GM11168 (cell line): ENCODE data around the gene ARHGEF4.

Experiments
- in situ Hi-C: fragments of 300-500 bp; cut with MboI; formaldehyde crosslinking; loops from one replicate; pipeline ENCODE4 v1.12.0; 2022; ENCODE audit warnings: low sequenced_read_pairs; ENCODE audit not compliant: unreplicated experiment

ARHGEF4 gene

DNA sequence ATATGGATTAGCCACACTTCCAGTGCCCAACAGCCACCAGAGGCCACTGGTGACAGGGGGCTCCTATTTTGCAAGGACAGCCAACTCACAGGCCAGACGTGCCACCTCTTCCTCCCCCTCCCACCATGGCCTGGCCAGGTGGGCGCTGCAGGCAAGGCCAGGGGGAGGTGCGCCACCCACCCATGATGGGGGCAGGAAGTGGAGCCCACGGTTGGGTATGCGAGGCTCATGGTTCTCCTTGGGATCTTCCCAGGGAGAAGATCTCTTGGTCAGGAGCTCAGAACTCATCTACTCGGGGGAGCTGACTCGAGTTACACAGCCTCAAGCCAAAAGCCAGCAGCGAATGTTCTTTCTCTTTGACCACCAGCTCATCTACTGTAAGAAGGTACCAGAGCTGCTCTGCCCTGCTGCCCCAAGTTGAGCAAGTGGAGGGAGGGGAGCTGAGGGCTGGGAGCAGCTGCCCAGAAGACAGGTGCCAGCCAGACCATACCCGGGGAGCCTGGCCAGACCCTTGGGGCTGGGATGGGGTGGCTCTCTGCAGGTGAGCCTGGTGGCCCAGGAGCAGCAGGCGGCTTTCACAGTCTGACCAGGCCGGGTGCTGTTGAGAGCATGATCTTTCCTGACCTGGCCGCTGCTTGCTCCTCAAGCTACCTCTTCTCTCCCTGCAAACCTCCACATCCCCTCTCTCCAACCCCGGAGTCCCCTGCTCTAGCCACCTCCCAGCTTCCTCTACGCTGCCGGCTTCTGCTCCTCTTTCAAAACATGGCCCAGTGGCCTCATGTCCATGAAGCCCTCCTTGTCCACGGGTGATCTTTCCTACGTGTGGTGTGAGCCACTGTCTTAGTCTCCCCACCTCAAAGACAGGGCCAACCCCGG is 206.7 kb downstream of the ARHGEF4 start:
- in situ Hi-C loops: no loop called here

- in situ Hi-C loops: no loop called here
These were observed 207.5 kb downstream of the ARHGEF4 start for GRCh38 chr2:131044075-131044756.

DNA sequence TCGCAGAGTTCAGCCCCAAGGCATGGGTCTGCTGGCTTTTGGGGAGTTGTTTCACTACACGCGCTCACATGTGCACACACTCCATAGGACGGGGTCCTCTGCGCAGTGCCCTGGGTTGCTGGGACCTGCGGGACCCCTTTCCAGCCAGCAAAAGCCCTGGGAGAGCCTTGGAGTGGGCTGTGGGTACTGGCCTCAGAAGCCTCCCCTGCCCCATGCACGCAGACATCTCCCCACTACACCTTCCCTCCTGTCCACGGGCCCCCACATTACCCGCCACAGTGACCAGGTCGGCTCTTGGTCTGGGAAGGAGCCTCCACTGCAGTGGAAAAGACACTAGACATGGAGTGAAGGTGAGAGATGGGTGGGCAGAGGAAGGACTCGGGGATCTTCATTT is 208.0 kb downstream of the ARHGEF4 start:
- in situ Hi-C loops: no loop called here

GRCh38 chr2:131045286-131046027 is 208.7 kb downstream of the ARHGEF4 start:
- in situ Hi-C loops: no loop called here

GRCh38 chr2:131046028-131046917 is 209.6 kb downstream of the ARHGEF4 start:
- in situ Hi-C loops: no loop called here

DNA sequence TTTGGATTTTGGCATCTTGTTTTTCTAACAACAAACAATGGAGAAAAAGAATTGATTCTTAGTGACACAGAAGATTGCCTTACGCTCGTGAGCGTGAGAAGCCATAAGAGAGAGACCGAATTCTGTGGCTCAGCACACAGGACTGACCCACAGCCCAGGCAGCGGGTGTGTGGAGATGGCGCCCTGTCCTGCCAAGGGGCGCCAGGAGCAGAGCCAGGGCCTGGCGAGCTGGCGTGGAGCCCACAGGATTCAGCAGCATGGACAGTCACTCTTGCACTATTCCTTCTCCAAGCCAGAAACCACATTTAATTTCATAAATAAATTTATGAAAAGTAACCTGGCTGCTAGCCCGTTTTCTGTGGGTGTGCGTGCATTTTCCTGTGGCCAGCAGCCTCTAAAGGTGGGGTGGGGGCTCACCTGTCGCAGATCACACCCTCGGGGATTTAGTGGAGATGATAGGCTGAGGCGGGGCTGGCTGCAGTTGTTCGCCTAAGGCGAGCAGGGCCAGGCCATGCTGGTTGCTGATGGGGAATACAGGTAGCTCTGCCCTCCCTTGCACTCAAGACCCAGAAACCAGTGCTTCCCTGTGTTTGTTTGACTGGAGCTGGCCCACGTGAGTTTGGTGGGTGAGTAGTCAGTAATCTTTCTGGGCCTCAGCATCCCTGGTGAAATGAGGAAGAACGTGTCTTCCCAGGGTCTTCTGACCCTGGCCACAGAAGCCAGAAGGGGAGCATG is 210.4 kb downstream of the ARHGEF4 start:
- in situ Hi-C loops: no loop called here

- in situ Hi-C loops: no loop called here
These were observed 211.3 kb downstream of the ARHGEF4 start for GRCh38 chr2:131047920-131048560.

DNA sequence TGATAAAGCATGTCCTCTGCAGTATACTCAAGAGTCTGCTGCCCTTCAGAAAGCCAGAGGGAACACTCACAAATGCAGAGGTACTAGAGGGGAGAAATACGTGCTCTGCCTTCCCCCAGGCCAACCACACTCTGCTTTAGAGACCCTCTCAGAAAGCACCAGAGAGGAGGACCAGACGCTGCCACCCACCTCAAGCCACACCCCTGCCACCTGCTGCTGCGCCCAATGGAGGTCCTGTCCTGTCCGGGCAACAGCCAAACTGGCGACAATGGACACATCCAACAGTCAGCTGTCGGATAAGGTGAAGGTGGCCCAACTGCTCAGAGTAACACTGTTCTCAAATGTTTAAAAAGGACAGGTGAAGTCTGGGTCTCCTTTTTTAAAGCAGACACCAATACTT is 211.9 kb downstream of the ARHGEF4 start:
- in situ Hi-C loops: no loop called here

GRCh38 chr2:131049150-131049718 is 212.5 kb downstream of the ARHGEF4 start:
- in situ Hi-C loops: no loop called here

DNA sequence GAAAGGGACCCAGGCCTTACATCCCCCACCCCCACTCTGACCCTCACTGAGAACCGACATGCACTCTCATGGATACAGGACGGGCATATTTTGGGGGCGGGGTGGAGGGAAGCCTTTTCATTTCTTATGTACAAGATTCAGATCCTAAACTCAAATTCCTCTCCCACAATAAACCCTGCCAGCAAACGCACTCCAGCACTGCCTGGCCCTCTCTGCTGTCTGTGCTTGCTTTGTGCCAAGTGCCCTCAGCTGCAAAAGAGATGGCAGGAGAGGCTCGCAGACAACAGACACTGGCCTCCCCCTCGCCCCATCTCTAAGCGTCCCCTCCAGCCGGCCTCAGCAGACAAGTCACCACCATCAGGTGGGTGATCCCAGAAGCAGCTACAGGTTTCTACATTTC is 214.2 kb downstream of the ARHGEF4 start:
- in situ Hi-C loops: no loop called here

DNA sequence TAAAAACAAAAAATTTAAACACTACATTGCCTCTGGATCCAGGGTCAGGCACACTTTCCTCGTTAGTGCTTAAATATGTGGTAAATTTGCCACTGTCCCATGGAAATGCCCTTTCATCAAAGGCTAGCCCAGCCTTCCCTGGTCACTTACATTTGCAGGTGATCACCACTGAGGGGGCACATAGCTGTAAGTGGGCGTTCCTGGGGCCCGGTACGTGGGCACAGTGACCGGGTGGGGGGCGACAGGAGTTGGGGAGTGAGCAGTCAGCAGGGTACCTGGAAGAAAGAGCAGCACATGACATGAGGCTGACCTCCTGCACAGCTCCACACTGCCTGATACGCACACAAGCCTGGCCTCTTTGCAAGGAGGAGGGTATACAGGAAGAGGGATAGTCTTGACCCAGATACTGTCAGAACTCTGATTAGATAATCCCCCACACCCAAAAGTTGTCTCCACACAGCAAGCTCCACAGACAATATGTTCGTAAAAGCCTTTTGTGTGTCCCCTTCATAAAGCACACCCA is 216.1 kb downstream of the ARHGEF4 start:
- in situ Hi-C loops: no loop called here

DNA sequence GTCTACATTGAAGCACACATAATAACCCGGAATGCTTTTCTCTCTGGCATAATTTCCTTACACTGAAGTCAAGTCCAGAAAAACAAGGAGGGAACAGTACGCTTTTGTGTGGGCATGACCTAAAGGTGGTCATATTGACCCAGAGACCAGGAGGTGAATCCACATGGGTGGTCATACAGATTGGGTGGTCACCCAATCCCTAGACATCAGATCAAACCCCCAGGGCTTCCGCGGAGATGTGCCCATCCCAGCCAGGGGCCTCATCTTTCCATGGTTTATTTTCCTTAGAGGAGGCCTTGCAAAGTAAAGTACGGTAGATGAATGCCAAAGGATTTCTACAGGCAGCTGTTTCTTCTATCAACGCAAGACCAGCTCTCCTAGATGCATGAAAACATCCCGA is 217.8 kb downstream of the ARHGEF4 start:
- in situ Hi-C loops: no loop called here

GRCh38 chr2:131055169-131056065 is 218.7 kb downstream of the ARHGEF4 start:
- in situ Hi-C loops: no loop called here

GRCh38 chr2:131056204-131056931 is 219.7 kb downstream of the ARHGEF4 start:
- in situ Hi-C loops: no loop called here

DNA sequence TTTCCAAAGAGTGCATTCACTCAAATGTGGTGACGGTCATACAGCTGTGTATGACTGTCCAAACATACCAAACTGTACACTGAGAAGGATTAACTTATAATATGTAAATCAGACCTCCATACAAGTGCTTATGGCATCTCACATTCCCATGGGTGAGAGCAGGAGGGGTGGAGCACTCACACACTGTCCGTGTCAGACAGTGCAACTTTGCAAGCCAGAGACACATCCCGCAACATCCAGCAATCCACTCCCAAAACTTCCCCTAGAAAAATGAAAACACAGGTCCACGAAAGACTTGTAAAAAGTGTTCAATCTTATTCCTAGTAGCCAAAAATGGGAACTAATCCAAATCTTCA is 220.2 kb downstream of the ARHGEF4 start:
- in situ Hi-C loops: no loop called here

DNA sequence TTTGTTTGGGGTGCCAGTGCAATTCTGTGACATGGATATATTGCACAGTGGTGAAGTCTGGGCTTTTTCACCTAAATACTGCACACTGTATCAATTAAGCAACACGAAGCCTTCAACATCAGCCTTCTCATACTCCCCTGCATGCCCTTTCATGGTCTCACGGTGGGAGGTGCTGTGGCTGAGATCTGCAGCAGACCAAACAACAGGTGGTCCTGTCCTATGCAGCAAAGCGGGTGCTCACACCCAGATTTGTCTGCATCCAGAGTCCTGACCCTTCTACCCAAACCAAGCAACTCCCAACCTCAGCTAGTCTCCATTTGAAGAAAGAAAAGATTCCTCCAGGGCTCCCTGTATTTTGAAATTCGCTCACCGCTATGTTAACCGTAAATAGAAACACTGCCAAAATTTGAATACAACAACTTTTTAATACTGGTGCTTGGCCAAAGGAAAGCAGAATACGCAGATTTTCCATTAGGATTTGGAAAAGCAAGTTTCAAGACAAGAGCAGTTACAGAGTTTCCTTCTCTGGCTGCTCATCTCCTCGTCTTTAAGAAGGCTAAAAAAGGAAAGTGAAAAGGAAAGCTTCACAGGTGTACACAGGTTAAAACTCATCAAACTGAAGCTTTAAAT is 221.6 kb downstream of the ARHGEF4 start:
- in situ Hi-C loops: no loop called here
